Fibroblast of gingiva (primary cell): ENCODE results near the gene PTPRT.

Experiments
- DNase-seq: peaks from one replicate; pipeline ENCODE4 v3.0.0-alpha.2; 2011; ENCODE audit warnings: low read depth

The PTPRT gene

DNA sequence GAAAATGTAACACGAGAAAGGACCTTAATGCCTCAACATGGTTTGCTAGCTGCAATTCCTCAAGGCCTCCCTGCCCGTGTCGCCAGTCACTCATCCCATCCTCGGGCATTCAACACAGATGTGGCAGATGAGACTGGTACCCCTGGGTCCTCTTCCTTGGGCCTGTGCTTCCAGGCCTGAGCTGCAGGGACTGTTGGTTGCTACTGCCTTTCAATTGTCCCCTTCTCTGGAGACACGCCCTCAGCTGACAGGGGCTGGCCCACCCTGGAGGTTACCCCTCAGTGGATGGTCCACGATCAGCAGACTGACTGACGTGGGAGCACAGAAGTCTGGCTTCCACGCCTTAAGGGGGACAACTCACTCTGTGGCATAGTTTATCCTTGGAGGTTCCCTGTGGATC is 1076.5 kb downstream of the PTPRT start:
- no peak for DNase-seq

GRCh38 chr20:42112161-42112560 is 1077.5 kb downstream of the PTPRT start:
- no peak for DNase-seq

DNA sequence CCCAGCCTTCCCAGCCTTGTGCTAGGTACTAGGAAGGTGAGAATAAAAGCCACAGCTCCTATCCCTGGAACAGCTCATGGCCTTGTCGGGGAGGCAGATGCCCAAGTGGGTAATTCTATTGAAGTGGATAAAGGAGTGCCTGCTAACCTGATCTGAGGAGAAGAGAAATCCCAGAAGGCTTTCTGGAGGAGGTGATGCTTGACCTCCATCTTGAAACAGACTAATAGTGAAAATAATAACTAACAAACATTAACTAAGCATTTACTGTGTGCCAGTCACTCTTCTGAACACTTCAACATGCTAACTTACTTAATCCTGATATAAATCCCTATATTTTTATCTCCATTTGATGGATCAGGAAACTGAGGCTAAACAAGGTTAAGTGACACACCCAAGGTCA is 1078.4 kb downstream of the PTPRT start:
- DNase-seq: no peak

DNA sequence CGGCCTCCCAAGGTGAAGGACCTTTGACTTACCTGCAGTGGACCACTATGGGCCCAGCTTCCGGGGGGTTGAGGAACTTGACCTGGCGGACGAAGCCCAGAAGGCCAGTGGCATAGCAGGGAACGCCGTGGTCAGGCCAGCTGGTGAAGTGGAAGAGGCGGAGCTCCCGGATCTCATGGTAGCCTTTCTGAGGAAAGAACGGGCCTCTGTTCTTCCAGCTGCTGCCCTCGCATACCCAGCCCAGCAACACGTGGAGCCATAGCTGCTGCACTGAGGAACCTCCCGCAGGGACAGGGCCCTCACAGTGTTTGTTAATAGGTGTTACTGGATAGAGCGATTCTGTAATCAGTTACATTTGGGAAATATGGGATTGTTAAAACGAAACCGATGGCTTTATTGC is 1079.4 kb downstream of the PTPRT start:
- no peak for DNase-seq

- no peak for DNase-seq
Measured at GRCh38 chr20:42102000-42102399, 1087.7 kb downstream of the PTPRT start.

DNA sequence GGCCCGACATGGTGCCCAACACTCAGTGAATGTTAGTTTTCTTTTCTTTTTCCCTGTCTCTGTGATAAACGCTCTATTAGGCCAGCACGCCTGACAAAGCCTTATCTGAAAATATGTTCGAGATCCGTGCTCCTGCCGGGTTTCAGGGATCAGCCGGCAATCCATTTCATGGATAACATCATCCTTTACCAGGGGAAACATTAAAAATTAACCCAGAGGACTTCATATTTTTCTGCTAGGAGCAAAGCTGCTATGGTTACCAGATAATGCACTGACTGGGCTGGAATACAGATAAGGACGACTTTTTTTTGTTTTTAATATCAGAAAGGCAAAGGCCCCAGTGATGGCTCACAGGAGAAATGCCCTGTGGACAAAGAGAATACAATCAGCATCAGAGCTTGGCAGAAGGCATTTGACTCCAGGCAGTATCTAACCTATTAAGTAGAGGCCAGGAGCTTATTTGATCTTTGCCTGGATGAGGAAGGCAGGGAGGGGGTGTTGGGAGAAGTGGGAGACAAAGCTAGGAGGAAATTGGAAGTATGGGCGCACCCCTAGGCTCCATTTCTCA is 1089.5 kb downstream of the PTPRT start:
- DNase-seq: no peak

DNA sequence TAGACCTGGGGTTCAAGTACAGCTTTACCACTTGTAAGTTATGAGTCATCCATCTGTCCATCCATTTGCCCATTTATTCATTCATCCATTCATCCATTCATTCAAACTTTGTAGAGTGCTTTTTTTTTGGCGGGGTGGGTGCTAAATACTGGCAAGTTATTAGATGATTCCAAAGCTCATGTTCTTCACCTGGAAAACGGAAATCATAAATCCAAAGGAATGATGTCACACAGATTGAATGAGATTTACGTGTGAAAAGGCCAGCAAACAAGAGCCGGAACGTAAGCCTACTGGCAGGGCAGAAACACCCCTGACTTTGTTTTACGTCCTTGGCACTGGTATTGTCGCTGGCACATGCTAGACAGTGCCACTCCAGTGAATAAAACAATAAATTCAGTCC is 1090.6 kb downstream of the PTPRT start:
- no peak for DNase-seq

DNA sequence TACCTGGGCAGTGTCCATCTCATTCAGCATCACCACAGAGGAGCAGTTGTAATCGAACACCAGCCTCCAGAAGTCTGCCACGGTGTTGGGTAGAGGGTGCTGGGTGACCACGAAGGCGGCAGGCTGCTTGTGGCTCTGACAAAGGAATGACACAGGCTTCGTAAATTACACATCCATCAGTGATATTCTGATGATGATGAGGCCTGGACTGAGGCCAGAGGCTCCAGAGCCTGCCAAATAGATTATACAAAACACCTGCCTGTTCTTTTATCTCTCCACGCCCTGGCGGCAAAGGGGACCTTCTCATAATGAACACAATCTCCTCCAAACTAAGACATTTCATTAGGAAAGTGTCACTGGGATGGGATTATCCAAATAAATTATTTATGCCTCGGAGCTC is 1091.3 kb downstream of the PTPRT start:
- no peak for DNase-seq

DNA sequence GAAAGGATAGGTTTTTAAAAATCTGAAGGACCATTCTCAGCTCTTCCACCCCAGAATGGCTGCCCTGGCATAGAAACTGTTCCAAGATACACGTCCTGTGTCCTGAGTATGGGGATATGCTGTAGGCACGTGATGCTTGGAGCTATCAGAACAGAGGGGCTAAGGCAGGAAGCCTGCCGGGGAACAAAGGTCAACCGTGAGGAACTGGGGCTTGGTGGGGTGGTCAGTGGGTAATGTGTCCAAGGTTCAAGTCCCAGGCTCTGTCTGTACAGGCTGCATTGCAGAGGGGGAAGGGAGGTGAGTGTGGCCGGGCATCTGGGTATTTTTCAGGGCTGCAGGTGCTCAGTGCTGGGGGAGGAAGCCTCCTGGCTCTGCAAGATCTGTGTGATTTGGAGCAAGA is 1092.0 kb downstream of the PTPRT start:
- no peak for DNase-seq

DNA sequence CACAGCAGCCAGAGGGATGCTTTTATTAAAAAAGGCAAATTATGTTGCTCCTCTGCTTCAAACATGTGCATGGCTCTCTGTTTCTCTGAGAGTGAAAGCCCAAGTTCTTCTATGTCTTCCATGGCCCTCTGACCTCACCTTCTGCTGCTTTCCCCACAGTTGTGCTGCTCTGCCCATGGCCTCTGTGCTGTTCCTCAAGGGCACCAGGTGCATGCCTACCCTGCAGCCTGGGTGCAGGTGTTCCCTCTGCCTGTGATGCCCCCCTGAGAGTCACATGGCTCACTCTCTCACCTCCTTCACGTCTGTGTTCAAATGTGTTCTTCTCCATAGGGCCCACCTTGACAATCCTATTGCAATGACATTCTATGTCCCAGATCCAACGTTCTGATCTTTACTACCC is 1094.5 kb downstream of the PTPRT start:
- no peak for DNase-seq

DNA sequence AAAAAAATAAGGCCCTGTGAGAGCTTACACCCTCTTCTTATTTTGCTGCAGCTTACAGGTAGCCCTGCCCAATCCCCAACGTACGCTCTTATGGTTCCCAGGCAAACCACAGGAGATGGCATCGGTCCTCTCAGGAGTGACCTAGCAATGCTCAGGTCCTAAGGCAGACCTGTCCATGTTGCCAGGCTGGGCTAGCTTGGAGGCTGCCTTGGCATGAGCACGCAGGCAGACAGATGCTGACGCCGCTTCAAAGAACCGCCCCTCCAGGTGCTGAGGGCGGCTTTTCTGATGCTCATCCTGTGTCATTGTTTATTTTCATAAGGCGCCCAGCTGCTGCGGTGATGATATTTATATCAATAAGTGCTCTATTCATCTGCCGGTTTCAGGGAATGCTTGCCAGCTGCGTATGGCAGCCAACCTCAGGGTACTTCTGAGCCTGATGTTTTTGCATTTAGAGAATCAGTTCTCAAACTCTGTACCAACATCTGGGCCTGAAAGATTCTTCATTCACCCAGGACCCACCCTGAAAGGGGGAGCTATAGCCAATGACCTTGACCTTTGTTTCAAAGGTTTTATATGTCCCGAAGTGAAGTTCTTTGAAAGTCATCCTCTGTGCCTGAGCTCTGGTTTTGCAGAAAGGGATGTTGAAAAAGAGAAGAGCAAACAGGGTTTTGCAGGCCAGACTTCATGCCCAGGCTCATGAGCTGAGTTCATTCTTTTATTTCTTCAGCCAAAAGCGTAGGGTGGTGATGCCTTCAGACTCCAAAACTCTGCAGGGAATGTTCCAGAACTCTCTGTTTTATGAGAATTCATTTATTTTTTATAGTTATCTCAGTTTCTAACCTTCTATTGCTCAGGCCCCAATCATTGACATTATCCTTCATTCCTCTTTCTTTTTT is 1095.9 kb downstream of the PTPRT start:
- no peak for DNase-seq

DNA sequence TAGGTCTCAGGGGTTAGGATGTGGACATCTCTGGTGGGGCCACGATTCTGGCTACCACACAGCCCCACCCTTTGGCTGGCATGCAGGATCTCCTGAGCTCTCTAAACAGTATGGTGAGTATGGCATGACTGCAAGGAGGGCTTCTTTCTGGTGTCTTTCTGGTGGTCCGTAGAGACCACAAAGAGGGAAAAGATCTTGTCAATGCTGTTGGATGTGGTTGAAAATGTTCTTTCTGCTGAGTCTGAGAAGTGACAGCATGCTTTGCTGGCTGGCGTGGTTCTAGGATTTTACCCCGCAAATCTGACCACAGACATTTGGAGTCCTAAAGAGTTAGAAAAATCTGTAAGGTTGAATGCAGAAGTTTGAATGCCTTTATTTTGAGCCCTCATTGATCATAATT is 1096.7 kb downstream of the PTPRT start:
- DNase-seq: no peak

- DNase-seq: no peak
Measured at GRCh38 chr20:42085366-42085765, 1104.3 kb downstream of the PTPRT start.

DNA sequence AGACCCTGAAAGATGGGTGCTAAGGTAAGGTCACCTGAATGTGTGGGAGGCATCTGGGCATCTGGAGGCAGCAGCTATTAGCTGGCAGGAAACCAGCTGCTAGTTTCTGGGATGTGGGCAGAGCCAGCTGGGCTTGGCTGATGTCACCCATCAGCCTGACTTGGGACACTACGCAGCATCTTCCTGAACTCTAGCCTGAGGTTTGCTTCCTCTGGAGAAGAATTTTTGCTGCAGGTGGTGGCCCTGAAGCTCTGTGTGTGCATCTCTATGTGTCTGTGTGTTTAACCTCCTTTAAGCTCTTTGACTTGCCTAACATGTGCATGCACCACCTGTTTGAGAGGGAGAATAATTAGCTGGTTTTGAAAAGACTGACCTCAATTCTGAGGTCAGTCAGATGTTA is 1106.4 kb downstream of the PTPRT start:
- no peak for DNase-seq

GRCh38 chr20:42082611-42083010 is 1107.1 kb downstream of the PTPRT start:
- DNase-seq: no peak

- no peak for DNase-seq
Measured at GRCh38 chr20:42080956-42081355, 1108.8 kb downstream of the PTPRT start.

DNA sequence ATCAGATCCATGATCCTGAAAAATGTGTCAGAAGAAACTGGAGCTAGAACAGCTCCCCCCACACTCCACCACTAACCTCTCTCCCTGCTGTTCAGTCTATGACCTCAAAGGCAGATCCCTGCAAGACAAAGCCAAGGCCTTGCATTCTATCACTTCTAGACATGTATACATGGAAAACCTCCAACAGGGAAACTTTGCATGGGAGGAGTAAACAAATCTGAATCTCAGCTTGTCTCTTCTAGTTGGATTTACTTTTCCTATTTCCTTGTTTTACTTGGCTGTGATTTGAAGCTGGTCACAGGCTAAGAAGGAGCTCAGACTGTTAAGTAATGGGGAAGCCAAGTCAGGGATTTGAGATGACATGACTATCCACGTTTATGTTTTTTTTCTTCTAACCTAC is 1114.8 kb downstream of the PTPRT start:
- DNase-seq: no peak

DNA sequence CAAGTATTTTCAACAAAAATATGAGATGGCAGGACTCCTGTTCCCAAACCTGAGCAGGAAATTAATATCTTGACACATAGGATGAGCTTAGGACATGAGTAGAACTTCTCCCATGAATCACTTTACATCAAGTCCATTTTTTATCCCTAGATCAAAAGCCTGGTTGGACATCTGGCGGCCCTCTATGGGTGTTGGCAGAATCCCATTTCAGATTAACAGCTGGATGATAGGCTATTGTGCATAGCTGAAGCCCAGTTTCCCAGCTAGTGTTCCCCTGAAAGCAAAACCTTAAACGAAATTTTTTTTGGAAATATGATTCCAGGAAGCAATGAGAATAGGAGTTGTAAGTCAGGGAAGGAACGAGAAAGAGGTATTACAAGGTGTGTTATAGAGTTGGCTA is 1122.1 kb downstream of the PTPRT start:
- DNase-seq: no peak

DNA sequence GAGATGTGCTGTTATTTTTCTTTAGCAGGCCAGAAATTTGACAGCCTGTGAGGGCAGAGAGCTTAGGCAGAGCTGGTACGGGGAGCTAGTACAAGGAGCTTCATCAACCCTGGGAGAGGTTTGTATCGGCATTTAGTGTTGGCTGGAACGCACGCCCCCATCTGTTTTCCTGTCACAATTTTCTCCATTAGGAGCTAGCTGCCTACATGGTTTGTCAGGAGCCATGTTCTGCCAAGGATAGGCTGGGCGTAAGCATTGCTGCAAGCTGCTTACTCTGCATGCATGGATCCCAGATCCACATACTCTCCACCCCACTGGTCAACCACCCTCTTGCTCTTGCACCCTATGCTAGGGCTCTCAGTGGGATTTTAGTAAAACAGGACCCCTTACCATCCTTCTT is 1122.5 kb downstream of the PTPRT start:
- DNase-seq: no peak

- no peak for DNase-seq
Measured at GRCh38 chr20:42063141-42063540, 1126.6 kb downstream of the PTPRT start.

DNA sequence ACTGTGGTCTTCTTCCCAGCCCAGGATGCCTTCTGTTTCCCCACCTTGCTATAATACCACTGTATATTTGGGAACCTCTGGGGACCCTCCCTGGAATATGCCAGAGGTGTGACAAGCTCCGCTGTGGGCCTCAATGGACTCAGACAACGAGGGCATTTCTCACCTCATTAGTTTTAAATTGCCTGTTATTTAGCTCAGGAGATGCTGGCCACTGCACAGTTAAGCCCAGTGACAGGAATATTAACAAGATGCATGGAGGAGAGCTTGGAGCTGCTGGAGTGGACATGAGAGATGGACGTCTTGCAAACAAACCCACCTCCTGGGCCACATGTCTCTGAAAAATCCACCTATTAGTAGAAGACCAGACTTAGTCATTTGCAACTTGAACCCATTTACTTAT is 1136.4 kb downstream of the PTPRT start:
- DNase-seq: no peak

GRCh38 chr20:42051921-42052320 is 1137.8 kb downstream of the PTPRT start:
- DNase-seq: no peak

DNA sequence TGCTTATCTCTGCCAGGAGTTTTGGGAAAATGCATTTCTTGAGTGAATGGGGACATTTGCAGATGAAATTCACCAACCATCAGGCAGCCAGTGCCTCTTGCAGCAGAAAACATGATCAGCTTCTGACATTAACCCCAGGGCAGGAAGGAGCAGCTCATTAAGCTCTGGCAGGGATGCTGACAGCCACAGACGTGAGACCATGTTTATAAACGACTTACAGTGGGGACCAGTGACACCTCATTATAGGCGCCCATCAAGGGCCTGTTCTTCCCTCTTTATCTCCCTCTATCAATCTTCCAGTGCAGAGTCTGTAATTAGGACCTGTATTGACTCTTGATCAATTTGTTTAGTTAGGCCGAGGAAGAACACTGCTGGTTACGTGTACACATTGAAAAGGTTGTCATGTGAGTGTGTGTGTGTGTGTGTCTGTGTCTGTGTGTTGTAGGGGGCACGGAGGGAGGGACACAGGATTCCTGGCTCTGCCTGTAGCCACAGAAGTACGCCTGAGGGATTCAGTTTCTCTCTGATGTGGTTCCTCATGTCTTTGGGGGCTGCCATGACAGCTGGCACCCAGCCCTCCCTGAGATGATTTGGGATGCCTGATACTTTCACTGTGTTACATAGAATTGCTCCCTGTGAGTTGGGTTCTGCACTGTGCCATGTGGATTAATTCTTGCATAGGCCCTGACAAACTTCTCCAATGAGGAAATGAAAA is 1143.2 kb downstream of the PTPRT start:
- DNase-seq: no peak
